GM19438 (cell line): ENCODE data around the gene CD84.
"Not testable (repeated sequence)": the region's sequence is repeated elsewhere in the genome, so short reads cannot be mapped to it uniquely, and the experiment has no call there.

Experiments used
- ATAC-seq: cut with Tn5 transposase; IDR thresholded peaks from one replicate; pipeline ENCODE4 v1.9.1; 2021; ENCODE audit warnings: low read depth; ENCODE audit not compliant: unreplicated experiment

Gene CD84

GRCh38 chr1:160576390-160576789 lies 2.9 kb downstream of the CD84 start:
- no peak for ATAC-seq

GRCh38 chr1:160575112-160575664 lies 4.1 kb downstream of the CD84 start:
- no peak for ATAC-seq

- ATAC-seq: no peak
These were observed 8.5 kb downstream of the CD84 start for GRCh38 chr1:160570840-160571239.

GRCh38 chr1:160569806-160570205 lies 9.5 kb downstream of the CD84 start:
- ATAC-seq: no peak

- no peak for ATAC-seq
These were observed 11.2 kb downstream of the CD84 start for GRCh38 chr1:160567858-160568682.

GRCh38 chr1:160567341-160567740 lies 12.0 kb downstream of the CD84 start:
- no peak for ATAC-seq

GRCh38 chr1:160565564-160565963 lies 13.7 kb downstream of the CD84 start:
- ATAC-seq: no peak

GRCh38 chr1:160563230-160563629 lies 16.1 kb downstream of the CD84 start:
- ATAC-seq: not testable (repeated sequence)

GRCh38 chr1:160562745-160563144 lies 16.6 kb downstream of the CD84 start:
- not testable (repeated sequence) for ATAC-seq

- no peak for ATAC-seq
These were observed 18.5 kb downstream of the CD84 start for GRCh38 chr1:160560806-160561205.

GRCh38 chr1:160560045-160560705 lies 19.1 kb downstream of the CD84 start:
- no peak for ATAC-seq

GRCh38 chr1:160559437-160559836 lies 19.9 kb downstream of the CD84 start:
- ATAC-seq: not testable (repeated sequence)

GRCh38 chr1:160558660-160559380 lies 20.5 kb downstream of the CD84 start:
- no peak for ATAC-seq

GRCh38 chr1:160553778-160554177 lies 25.5 kb downstream of the CD84 start:
- no peak for ATAC-seq

- no peak for ATAC-seq
These were observed 26.9 kb downstream of the CD84 start for GRCh38 chr1:160552425-160552824.

- ATAC-seq: no peak
These were observed 28.7 kb downstream of the CD84 start for GRCh38 chr1:160550572-160551034.

- ATAC-seq: no peak
These were observed 29.7 kb downstream of the CD84 start for GRCh38 chr1:160549665-160550006.

- ATAC-seq: peak; percentile 54
These were observed 30.2 kb downstream of the CD84 start for GRCh38 chr1:160548960-160549664.

GRCh38 chr1:160548183-160548582 lies 31.1 kb downstream of the CD84 start:
- ATAC-seq: peak; percentile 45

- ATAC-seq: no peak
These were observed 31.9 kb downstream of the CD84 start for GRCh38 chr1:160547422-160547821.
